SK-N-DZ (cell line): ENCODE data around the gene BANF1. TPM values are rescaled to one million over a fixed set of nuclear protein-coding genes. Genes with fewer than 3 reads are reported as not detected.

ENCODE experiments used
- DNase-seq: peaks from one replicate; pipeline ENCODE4 v3.0.0-alpha.2; 2015; ENCODE audit warnings: low spot score
- polyA plus RNA-seq, 2 experiments: library from polyadenylated mRNA; depleted of rRNA; stranded (reverse); fragments of >200 nt; gene quantifications; 2 replicates each; pipeline ENCODE4 v1.2.3, GENCODE V29; 2014

Gene BANF1, protein sequence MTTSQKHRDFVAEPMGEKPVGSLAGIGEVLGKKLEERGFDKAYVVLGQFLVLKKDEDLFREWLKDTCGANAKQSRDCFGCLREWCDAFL
- polyA plus RNA-seq (2014; cell fraction: cytosol; rRNA removed) = 46.8 and 59.4 TPM in 2 replicates
- polyA plus RNA-seq (2014; cell fraction: nucleus; rRNA removed) = 38.1 and 41.6 TPM in 2 replicates

DNA sequence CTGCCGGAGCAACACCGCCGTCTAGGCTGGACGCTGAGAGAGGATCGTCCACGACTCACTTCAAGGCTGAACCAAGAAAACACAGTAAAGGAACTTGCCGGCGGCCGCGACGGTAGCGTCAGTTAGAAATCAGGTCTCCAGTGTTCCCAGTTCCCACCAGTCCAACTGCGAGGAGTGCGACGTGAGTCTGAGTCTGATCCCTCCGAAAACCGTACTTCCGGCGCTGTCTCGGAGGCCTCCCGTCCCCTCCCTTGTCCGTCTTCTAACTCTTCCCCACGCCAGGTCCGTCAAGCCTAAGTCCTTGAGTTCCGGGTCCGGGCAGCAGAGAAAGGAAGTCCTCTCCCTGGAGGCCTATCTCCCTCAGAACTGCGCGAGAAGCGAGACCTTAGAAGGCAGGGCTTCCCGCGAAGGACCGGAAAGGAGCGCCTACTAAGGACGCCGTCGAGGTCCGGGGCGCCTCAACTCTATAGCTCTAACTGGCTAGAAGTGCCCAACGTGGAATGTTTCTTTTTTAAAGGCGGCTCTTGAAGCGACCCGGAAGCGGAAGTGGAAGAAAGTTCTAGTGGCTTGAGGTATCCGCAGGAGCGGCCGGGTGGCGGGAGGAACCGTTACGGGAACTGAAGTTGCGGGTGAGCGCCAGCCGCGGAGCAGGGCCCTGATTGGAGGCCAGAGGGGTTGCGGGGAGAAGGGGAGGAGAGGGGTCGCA lies at the start of gene BANF1, which contains the start of gene EIF1AD:
Gene BANF1 (plus strand): TSS at position 562 of the 706 bp plus-strand sequence. CDS start 748 bp downstream, outside the sequence.
Gene EIF1AD (minus strand): TSS at position 216 of the 706 bp plus-strand sequence. CDS start 1,768 bp downstream, outside the sequence.
- peak; percentile 98 for DNase-seq

DNA sequence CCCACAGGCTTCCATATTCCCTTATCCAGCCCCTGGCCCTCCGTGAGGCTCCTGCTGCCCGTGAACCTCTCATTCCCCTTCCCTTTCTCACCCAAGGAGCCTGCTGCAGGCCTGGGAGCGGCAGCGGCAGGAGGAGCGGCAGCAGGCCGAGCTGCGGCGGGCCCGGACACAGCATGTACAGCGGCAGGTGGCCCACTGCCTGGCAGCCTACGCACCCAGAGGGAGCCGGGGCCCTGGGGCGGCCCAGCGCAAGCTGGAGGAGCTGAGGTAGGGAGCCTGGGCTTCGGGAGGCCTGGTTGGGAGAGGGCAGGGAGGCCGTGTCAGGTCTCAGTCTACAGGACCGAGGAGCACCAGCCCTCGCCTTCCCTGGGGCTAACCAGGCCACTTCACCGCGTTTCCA lies 48.8 kb upstream of the BANF1 start:
- peak; percentile 47 for DNase-seq

DNA sequence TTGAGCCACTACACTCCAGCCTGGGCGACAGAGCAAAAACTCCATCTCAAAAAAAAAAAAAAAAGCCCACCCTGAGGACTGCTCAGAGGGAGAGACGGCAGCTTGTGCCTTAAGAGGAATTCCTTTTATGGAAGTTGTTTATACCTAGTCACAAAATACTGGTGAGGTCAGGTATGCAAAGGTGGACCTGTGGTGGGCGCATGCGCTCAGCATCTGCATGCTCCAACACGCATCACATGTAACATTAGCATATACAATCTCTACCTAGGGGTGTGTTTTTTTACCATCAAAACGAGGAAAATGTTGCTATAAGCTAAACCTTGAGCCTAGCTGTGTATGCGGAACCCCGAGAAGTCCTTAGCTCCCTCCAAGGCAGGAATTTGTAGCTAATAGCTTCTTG lies 47.5 kb upstream of the BANF1 start:
- no peak for DNase-seq

DNA sequence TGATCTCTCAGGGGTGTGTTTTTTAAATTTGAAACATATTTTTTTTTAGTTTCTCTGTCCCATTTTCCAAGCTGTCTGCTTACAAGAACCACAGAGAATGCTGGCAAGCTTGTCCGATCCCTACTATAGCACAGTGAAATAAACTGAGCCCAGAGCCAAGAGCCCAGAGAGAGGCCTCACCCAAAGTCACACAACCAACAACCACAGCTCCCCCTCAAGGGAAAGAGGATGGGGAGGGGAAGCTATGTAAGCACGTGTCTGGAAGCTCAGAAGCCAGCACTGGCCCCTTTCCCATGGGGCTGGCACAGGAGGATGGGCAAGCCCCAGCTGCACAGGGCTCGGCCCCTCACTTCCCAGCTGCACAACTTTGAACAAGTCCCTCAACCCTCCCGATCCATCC lies 44.0 kb upstream of the BANF1 start:
- no peak for DNase-seq

DNA sequence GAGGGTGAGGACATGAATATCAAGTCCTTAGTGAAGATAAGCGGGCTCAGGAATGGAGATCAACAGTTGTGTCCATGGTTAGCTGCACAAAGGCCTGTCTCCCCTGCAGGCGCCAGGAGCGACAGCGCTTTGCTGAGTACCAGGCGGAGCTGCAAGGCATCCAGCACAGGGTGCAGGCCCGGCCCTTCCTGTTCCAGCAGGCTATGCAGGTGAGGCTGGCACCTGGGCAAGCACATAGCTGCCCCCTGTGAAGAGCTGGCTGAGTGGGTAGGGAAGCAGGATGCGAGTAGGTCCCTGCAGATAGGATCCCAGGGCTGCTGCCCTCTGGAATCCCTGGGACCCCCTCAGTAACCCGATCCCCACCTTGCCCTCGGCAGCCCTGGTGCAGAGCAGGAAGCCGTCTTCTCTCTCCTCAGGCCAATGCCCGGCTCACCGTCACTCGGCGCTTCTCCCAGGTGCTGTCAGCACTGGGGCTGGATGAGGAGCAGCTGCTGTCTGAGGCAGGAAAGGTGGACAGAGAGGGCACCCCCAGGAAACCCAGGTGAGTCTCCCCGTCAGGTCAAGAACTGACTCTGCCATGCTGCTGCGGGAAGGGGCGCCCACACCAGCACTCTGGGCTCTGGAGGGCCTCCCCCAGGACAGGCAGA lies 43.4 kb upstream of the BANF1 start:
- no peak for DNase-seq

DNA sequence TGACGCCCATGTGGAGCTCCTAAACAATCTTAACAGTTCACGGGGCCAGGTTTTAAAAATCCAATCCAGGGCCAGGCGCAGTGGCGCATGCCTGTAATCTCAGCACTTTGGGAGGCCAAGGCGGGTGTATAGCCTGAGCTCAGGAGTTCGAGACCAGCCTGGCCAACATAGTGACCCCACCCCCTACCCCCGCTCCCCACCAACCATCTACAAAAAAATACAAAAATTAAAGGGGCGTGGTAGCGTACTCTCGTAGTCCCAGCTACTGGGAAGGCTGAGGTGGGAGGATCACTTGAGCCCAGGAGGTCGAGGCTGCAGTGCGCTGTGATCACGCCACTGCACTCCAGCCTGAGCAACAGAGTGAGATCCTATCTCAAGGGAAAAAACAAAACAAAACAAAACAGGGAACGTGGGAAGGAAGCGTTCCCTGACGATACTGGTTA lies 41.5 kb upstream of the BANF1 start:
- no peak for DNase-seq

DNA sequence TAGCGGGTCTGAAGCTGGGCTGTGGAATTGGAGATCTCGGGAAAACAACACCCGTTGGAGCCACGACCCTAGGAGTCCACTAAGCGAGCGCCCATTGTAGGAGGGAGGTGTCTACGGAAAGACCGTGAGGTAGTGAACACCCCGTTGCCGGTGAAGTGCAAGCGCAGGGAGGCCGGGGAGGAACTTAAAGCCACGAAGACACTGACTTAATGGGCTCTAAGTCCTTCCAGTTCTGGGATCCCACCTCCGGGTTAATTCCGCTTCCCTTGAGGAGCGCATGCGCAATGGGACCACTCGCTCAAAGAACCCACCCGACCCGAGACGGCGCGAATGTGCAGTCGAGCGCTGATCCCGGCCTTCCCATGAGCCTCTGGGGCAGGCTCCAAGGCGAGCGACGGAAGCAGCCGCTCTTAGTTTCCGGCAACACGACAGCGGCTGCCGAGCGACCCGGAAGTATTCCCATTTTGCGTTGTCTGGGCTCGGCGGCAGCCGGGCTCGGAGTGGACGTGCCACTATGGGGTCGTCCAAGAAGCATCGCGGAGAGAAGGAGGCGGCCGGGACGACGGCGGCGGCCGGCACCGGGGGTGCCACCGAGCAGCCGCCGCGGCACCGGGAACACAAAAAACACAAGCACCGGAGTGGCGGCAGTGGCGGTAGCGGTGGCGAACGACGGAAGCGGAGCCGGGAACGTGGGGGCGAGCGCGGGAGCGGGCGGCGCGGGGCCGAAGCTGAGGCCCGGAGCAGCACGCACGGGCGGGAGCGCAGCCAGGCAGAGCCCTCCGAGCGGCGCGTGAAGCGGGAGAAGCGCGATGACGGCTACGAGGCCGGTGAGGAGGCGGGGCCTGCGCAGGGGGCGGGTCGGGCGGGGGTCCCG lies 40.8 kb upstream of the BANF1 start, which contains the start of gene SART1:
Gene SART1 (plus strand): TSS at position 468 of the 874 bp plus-strand sequence. CDS start 47 bp downstream, at position 515.
- peak; percentile 99 for DNase-seq

DNA sequence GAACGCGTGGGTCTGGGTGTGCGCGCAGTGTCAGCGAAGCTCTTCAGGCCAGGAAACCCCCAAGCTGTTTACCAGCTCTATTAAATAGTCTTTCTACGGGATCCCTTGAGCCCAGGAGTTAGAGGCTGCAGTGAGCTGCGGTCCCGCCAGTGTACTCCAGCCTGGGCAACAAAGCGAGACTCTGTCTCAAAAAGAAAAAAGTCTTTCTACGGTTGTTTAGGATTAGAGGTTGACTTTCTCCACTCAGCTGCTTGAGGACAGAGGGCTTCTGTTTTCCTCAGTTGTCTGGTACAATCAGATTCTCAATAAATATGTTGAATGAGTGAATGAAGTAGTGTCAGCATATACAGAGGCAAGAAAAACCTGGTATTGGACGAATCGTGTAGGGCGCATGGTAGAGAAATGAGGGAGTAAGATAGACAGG lies 40.1 kb upstream of the BANF1 start:
- no peak for DNase-seq

DNA sequence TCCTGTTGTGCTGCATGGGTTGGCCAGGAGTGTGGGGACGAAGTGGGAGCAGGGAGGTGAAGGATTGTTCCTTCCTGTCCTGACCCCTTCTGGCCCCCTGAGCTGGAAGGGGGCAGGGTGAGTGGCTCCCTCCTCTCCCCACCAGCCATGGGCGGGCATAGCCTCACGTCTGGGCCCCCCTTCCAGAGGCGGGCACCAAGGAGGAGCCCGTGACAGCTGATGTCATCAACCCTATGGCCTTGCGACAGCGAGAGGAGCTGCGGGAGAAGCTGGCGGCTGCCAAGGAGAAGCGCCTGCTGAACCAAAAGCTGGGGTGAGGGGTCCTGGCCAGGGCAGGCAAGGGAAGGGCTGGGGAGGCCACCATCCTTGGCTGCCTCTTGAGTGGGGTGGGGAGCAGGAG lies 37.4 kb upstream of the BANF1 start:
- DNase-seq = no peak

DNA sequence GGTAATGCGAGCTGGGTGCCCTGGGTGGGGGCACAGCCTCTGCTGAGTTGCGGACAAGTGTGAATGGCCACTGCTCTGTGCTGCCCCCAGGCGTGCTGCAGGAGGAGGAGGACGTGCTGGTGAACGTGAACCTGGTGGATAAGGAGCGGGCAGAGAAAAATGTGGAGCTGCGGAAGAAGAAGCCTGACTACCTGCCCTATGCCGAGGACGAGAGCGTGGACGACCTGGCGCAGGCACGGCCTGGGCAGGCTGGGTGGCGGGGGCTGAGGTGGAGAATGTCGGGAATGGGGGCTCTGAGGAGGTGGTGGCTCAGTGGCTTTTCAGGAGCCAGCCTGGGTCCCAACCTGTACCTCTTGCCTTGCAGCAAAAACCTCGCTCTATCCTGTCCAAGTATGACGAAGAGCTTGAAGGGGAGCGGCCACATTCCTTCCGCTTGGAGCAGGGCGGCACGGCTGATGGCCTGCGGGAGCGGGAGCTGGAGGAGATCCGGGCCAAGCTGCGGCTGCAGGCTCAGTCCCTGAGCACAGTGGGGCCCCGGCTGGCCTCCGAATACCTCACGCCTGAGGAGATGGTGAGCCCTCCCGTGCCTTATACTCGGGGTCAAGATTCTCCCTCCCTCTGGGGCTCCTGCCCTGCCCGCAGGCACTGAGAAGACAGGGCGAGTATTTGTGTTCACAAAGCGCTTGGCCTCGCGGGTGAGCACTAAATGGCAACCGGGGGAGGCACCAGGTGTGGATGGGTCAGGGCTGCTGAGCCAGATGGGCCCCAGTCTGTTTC lies 36.1 kb upstream of the BANF1 start:
- DNase-seq = no peak

DNA sequence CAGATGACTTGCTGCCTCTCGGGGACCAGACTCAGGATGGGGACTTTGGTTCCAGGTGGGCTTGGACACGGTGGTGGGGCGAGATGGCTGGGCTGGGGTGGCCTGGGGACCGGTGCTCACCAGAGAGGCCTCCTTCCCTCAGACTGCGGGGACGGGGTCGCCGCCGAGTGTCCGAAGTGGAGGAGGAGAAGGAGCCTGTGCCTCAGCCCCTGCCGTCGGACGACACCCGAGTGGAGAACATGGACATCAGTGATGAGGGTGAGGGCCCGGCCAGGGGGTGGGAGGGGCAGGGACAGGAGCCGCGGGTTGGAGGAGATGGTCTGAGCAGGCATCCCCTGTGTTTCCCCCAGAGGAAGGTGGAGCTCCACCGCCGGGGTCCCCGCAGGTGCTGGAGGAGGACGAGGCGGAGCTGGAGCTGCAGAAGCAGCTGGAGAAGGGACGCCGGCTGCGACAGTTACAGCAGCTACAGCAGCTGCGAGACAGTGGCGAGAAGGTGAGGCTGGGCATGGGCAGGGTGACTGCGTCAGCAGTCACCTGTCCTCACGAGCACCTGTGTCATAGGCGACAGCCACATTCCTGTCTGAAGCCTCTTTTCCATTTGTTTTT lies 34.9 kb upstream of the BANF1 start:
- no peak for DNase-seq

DNA sequence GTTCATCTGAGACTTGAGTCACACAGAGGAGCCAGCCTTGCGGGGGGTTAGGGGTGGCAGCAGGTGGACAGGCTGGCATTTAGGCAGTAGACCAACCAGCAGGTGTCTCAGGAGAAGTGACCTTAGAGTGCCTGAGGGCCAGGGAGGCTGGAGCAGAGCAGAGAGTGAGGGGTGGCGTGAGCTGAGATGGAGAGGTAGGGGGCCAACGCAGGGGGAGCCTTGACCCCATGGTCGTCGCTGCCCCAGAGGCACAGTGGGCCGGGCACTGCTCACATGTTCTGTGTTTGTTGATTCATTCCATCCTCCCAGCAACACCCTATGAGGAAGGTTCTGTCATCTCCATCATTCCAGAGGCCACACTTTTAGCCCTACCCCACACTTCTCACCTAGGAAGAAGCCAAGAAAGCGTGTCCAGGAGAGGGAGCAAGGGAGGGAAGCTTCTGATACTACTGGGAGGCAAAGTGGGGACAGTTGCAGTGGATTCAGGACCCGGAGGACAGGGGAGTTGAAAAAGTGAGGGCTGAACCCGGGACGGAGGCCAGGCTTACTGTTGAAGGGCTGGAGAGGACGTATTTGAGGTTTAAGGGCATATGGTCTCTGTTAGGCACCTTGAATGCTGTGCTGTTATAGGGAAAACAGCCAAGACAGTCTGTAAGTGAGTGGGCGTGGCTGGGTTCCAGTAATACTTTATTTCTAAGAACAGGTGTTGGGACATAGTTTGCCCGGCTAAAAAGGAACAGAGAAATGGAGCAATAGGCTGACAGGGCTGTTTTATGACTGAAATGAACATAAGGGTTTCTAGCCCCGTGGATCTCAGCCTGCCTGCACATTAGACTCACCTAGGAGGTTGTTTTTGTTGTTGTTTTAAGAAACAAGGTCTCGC lies 33.5 kb upstream of the BANF1 start:
- no peak for DNase-seq

DNA sequence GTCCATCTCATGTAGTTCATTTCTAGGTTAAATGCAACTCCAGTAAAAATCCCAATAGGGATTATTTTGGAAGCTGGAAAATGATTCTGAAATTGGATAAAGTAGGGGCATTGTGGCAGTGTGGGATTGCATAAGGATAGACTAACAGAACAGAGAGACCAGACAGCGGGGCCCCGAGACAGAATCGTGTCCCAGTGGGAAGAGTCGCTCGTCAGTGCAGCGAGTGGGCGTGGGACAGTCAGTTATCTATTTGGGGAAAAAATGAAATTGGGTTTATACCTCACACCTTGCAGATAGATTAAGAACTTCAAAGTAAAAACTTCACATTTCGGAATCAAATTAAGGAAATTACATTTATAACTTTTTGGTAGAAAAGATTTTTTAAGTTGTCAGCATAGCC lies 30.2 kb upstream of the BANF1 start:
- no peak for DNase-seq

DNA sequence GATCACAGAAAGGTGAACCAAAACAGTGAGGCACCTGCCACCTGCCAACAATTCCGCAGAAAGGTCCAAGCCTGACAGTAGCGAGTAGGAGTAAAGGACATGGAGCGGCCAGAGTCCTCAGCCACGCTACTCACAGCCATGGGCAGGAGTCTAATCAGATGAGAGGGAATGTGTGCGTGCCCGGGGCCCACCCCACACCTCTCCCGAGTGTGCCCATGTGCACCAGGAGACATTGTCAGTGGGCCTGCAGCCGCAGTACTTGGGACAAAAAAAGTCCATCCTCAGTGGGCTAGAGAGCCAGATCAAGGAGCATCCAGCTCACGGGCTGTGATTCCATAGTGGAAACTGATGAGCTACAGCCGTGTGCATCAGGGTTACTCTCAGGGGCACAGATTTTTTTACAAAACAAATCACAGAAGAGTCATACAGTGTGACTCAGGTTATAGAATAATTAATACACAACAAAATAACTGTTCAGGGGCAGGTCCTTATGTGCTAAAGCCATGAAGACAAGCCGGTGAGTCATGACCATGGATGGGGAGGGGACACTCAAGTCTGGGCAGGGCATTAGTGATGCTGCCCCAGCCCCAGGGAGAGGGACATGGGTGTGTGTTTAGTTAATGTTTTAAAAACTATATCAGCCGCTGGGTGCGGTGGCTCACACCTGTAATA lies 28.7 kb upstream of the BANF1 start:
- no peak for DNase-seq

DNA sequence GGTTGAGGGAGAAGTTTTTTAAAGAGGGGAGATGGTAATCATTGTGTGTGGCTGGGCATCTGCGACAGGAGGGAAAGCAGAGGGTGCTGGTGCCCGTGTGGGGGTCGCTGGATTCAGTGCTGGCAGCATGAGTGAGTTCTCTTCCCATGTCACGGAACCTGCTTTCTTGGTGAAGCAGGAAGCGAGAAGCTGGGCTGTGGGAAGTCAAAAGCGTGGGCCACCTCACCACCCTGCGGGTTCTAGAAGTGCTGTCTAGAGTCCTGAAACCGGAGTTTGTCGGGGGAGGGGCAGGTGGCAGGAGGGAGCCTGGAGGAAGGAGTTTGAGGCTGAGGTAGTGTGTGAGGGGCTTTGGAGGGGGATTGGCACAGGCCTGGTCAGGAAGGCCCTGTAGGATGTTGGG lies 26.5 kb upstream of the BANF1 start:
- no peak for DNase-seq

DNA sequence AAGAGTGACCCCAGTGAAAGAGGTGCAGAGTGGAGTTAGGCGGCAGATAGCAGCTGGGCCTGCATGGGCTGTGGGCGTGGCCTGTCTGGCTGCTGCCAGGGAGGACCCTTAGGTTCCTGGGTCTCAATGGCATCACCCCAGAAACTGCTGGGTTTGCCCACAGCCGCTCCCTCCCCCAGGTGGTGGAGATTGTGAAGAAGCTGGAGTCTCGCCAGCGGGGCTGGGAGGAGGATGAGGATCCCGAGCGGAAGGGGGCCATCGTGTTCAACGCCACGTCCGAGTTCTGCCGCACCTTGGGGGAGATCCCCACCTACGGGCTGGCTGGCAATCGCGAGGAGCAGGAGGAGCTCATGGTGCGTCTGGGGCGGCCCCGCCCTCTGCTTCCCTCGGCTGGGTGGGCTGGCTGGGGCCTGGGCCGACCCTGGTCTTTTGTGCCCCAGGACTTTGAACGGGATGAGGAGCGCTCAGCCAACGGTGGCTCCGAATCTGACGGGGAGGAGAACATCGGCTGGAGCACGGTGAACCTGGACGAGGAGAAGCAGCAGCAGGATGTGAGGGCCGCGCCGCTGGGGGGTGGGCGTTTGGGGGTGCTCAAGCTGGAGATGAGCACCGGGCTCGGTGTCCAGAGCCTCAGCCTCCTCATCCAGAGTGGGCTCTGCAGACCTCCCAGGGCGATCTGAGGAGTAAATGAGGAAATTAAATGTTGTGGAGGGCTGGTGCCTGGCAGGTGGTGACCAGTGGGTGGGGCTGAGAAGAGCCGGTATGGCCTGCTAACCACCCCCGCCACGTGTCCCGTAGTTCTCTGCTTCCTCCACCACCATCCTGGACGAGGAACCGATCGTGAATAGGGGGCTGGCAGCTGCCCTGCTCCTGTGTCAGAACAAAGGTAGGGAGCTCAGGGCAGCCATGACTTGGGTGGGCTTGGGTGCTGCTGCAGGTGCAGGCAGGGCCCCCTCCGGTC lies 25.8 kb upstream of the BANF1 start:
- no peak for DNase-seq

DNA sequence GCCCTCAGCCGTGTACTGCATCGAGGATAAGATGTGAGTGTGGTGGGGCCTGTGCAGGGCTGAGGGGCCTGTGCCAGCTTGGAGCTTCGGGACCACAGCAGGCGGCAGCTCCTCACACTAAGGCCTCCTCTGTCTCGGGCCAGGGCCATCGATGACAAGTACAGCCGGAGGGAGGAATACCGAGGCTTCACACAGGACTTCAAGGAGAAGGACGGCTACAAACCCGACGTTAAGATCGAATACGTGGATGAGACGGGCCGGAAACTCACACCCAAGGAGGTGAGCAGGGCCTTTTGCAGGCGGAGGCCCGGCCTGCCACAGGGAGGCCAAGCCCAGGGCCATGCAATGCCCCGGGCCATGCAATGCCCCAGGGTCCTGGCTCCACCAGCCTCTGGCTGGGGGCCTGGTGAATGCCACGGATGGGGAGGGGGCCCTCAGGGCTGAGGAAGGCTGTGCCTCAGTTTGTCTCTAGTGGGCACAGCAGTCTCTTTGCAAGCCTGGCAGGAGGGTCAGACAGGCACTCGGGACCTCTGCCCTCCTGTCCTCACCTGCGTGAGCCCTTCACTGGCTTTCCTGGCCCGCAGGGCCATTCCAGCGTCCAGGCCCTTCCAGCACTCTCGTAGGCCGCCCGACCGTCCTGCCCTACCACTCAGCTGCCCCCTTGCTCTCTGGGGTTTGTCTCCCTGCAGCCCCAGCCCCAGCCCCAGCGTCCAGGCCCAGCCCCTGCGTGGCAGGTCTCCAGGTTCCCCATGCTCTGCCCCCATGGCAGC lies 24.5 kb upstream of the BANF1 start:
- DNase-seq = no peak
